Natural killer cell (primary cell): Measurements from ENCODE around the gene SLC2A3. TPM values are rescaled to one million over a fixed set of nuclear protein-coding genes. Genes with fewer than 3 reads are reported as not detected.

ENCODE experiments used
- ATAC-seq, 3 donors: fragments of 150-1000 bp in 2 of 3; fragments of 200-7000 bp in 1 of 3; cut with Tn5 transposase; 1 replicate in 1 of 3; 2 replicates in 2 of 3; pipeline ENCODE4 v1.10.0; 2021; ENCODE audit warnings: mild to moderate bottlenecking in 2 of 3, moderate library complexity in 2 of 3
- DNase-seq, 2 donors: peaks; one replicate each; pipeline versions ENCODE4 v3.0.0 to v3.0.0-alpha.2; 2013 to 2021; ENCODE audit warnings: mixed read lengths in 1 of 2
- H3K27ac ChIP-seq: one replicate; pipeline ENCODE4 v1.5.1; 2013; ENCODE audit warnings: mild to moderate bottlenecking, low read length
- H3K27me3 ChIP-seq: one replicate; pipeline ENCODE4 v1.6.1; 2013; ENCODE audit warnings: low read length; ENCODE audit not compliant: control insufficient read depth, insufficient read depth
- H3K36me3 ChIP-seq: one replicate; pipeline ENCODE4 v1.6.1; 2013; ENCODE audit warnings: low read length; ENCODE audit not compliant: control insufficient read depth, insufficient read depth
- H3K4me1 ChIP-seq: one replicate; pipeline ENCODE4 v1.6.1; 2013; ENCODE audit warnings: low read length; ENCODE audit not compliant: control insufficient read depth, insufficient read depth
- H3K4me3 ChIP-seq: one replicate; pipeline ENCODE4 v1.5.1; 2013; ENCODE audit warnings: low read length
- H3K9me3 ChIP-seq: one replicate; pipeline ENCODE4 v1.6.1; 2013; ENCODE audit warnings: low read length; ENCODE audit not compliant: control insufficient read depth, insufficient read depth
- H3K27ac Mint-ChIP-seq, 2 donors: one replicate each; pipeline ENCODE4 v1.8.0; 2022; ENCODE audit warnings: mild to moderate bottlenecking in 2 of 2, mixed read lengths in 2 of 2, moderate library complexity in 1 of 2
- H3K27me3 Mint-ChIP-seq, 2 donors: one replicate each; pipeline ENCODE4 v1.8.0; 2022; ENCODE audit warnings: low read depth in 2 of 2, mixed read lengths in 2 of 2
- H3K36me3 Mint-ChIP-seq: one replicate; pipeline ENCODE4 v1.8.0; 2022; ENCODE audit warnings: mixed read lengths
- H3K4me1 Mint-ChIP-seq, 2 donors: one replicate each; pipeline ENCODE4 v1.8.0; 2022; ENCODE audit warnings: mixed read lengths in 2 of 2
- H3K4me3 Mint-ChIP-seq: one replicate; pipeline ENCODE4 v1.8.0; 2022; ENCODE audit warnings: mild to moderate bottlenecking, moderate library complexity, mixed read lengths
- H3K9me3 Mint-ChIP-seq, 2 donors: one replicate each; pipeline ENCODE4 v1.8.0; 2022; ENCODE audit warnings: mixed read lengths in 2 of 2
- CTCF ChIP-seq: fragments of 200-600 bp; IDR thresholded peaks from one replicate; pipeline ENCODE4 v1.8.0; 2022; ENCODE audit warnings: antibody characterized with exemption
- WGBS: methylation state at CpG from one replicate; pipeline ENCODE4 v1.1.7; 2013; ENCODE audit warnings: missing lambda C conversion rate; ENCODE audit not compliant: insufficient coverage; 5-methylcytosine and 5-hydroxymethylcytosine counted together
- intact Hi-C: fragments of 100-400 bp; cut with micrococcal nuclease; formaldehyde crosslinking; loops from one replicate; pipeline ENCODE4 v1.14.2; 2022
- total RNA-seq, 4 donors: library from RNA; stranded (reverse); fragments of 120-200 nt in 1 of 4; gene quantifications; one replicate each; pipeline versions ENCODE4 v1.2.3 to v1.2.4, GENCODE V29; 2013 to 2022

SLC2A3 gene
- total RNA-seq, 3 donors from 2014 or later (not counting 1 experiment from before 2014, with no cell fraction given) = 406 to 534 (median 427) TPM

DNA sequence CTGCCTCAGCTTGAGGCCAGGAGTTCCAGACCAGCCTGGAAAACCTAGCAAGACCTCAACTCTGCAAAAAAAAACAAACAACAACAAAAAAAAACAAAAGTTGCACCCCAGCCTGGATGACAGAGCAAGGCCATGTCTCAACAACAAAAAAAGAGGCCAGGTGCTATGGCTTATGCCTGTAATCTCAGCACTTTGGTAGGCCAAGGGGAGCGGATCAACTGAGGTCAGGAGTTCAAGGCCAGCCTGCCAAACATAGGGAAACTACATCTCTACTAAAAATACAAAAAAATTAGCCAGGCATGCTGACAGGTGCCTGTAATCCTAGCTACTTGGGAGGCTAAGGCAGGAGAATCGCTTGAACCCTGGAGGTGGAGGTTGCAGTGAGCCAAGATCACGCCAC is 56.7 kb downstream of the SLC2A3 start:
- no peaks in the 10 kb centered on the region for H3K36me3 Mint-ChIP-seq
- Histone ChIP-seq H3K27ac (no peak overlapping the region), H3K9me3 (no peaks in the 10 kb centered on the region), H3K4me3 (no peak overlapping the region), H3K27me3 (no peaks in the 10 kb centered on the region), H3K36me3 (no peaks in the 10 kb centered on the region), H3K4me1 (no peaks in the 10 kb centered on the region)
- no peak overlapping the region for H3K27ac Mint-ChIP-seq
- ATAC-seq = no peak
- H3K4me1 Mint-ChIP-seq = no peaks in the 10 kb centered on the region
- no peak for TF ChIP-seq CTCF
- intact Hi-C loops = no loop called here
- no peaks in the 10 kb centered on the region for H3K27me3 Mint-ChIP-seq
- WGBS = 94% methylated on average over 3 of the region's 3 CpGs
- no peak for DNase-seq
- H3K4me3 Mint-ChIP-seq = no peak overlapping the region
- H3K9me3 Mint-ChIP-seq = no peaks in the 10 kb centered on the region

DNA sequence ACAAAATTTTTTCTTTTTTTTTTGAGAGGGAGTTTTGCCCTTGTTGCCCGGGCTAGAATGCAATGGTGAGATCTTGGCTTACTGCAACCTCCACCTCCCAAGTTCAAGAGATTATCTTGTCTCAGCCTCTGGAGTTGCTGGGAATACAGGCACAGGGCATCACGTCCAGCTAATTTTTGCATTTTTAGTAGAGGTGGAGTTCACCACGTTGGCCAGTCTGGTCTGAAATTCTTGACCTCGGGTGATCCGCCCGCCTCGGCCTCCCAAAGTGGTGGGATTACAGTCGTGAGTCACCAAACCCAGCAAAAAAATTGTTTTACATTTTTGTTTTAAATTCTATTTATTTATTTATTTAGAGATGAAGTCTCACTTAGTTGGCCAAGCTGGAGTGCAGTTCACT is 58.6 kb downstream of the SLC2A3 start:
- DNase-seq (no peak), ATAC-seq (no peak)
- Mint-ChIP-seq H3K9me3 (no peaks in the 10 kb centered on the region), H3K27me3 (peaks cover 11 to 13% of the 10 kb centered on the region in 2 donors), H3K27ac (no peak overlapping the region), H3K4me1 (no peaks in the 10 kb centered on the region), H3K36me3 (no peaks in the 10 kb centered on the region), H3K4me3 (no peak overlapping the region)
- Histone ChIP-seq H3K4me3 (no peak overlapping the region), H3K27me3 (peaks cover 16% of the 10 kb centered on the region), H3K36me3 (no peaks in the 10 kb centered on the region), H3K9me3 (no peaks in the 10 kb centered on the region), H3K27ac (no peak overlapping the region), H3K4me1 (peaks cover 9% of the 10 kb centered on the region)
- TF ChIP-seq CTCF = no peak
- WGBS = 93% methylated on average over 5 of the region's 8 CpGs
- intact Hi-C loops = no loop called here

DNA sequence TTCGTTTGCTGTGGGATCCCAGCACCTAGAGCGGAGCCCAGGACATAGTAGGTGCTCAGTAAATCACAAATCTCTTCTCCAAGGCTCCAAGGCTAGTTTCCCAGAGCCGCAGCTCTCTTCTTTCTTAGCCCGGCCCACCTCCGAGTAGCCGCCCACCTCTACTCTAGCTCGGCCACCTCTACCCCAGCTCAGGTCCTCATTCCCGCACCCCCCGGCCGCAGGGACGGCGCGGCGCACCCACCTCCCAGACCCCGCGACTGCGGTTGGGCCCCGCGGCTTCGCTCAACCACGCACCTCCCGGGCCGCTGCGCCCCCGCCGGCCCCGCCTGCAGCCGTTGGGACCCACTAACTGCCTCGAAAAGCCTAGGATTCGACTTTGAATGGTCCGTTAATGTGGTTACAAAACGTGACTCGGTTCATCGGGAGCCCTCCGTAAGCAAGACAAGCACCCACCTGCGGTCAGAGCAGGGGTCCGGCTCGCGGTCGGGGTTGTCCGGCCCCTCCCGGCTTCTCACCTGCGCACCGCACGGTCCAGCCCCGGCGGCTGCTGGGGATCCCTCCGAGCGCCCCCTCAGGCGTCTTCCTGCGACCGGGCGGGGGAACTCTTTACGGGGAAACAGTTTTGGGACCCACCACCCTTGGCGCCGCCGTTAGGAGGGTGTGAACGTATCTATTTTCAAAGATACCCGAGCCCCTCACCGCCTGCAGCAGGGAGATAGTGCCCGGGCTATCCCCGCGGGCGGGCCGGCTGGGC is 63.2 kb downstream of the SLC2A3 start, which contains the start of gene SLC2A14:
SLC2A14 (minus strand) TSS at position 350 of the 754 bp plus-strand sequence. CDS start 3,035 bp downstream, outside the sequence.
- intact Hi-C loops = no loop called here
- 15% methylated on average over 65 of the region's 65 CpGs for WGBS
- Mint-ChIP-seq H3K4me1 (no peaks in the 10 kb centered on the region), H3K36me3 (no peaks in the 10 kb centered on the region), H3K9me3 (no peaks in the 10 kb centered on the region), H3K27me3 (peaks cover 28 to 36% of the 10 kb centered on the region in 2 donors), H3K27ac (no peak within 1 kb of the TSS), H3K4me3 (no peak within 1 kb of the TSS)
- peak in 2 of 3 donors; percentile 21 to 26 for ATAC-seq
- no peaks in the 10 kb centered on the region for H3K36me3 ChIP-seq
- no peak within 1 kb of the TSS for H3K27ac ChIP-seq
- peaks cover 26% of the 10 kb centered on the region for H3K27me3 ChIP-seq
- peaks cover 11% of the 10 kb centered on the region for H3K4me1 ChIP-seq
- no peak within 1 kb of the TSS for H3K4me3 ChIP-seq
- no peaks in the 10 kb centered on the region for H3K9me3 ChIP-seq
- TF ChIP-seq CTCF = no peak
- no peak for DNase-seq
